Brain pericyte (primary cell): Measurements from ENCODE around the gene SNPH.

Source experiments
- DNase-seq: peaks from one replicate; pipeline ENCODE4 v3.0.0-alpha.2; 2012; ENCODE audit warnings: low read depth, low spot score

The SNPH gene

GRCh38 chr20:1324598-1325172, 58.6 kb downstream of the SNPH start:
- no peak for DNase-seq

- DNase-seq = peak; percentile 80
These were observed 59.3 kb downstream of the SNPH start for GRCh38 chr20:1325173-1326030.

- DNase-seq = no peak
These were observed 60.2 kb downstream of the SNPH start for GRCh38 chr20:1326031-1326930.

GRCh38 chr20:1327241-1327653, 61.2 kb downstream of the SNPH start:
- DNase-seq = no peak

GRCh38 chr20:1327827-1328679, 62.0 kb downstream of the SNPH start:
- no peak for DNase-seq

- no peak for DNase-seq
These were observed 62.7 kb downstream of the SNPH start, which contains the start of gene SDCBP2 for GRCh38 chr20:1328680-1329330. Gene SDCBP2, minus strand, starts transcription at chr20:1329139. Its CDS starts 8,723 bp downstream, at chr20:1320416.

- DNase-seq = no peak
These were observed 64.2 kb downstream of the SNPH start for GRCh38 chr20:1330075-1330830.

GRCh38 chr20:1331101-1331500, 65.0 kb downstream of the SNPH start:
- no peak for DNase-seq

GRCh38 chr20:1331801-1332453, 65.8 kb downstream of the SNPH start:
- no peak for DNase-seq

GRCh38 chr20:1332749-1333300, 66.7 kb downstream of the SNPH start:
- DNase-seq = no peak

GRCh38 chr20:1333462-1334369, 67.6 kb downstream of the SNPH start:
- DNase-seq = no peak

GRCh38 chr20:1334370-1334731, 68.3 kb downstream of the SNPH start:
- DNase-seq = no peak

- DNase-seq = no peak
These were observed 68.7 kb downstream of the SNPH start for GRCh38 chr20:1334761-1335160.

GRCh38 chr20:1335961-1336698, 70.0 kb downstream of the SNPH start:
- DNase-seq = no peak

GRCh38 chr20:1336699-1337367, 70.7 kb downstream of the SNPH start:
- DNase-seq = no peak

GRCh38 chr20:1337441-1337840, 71.3 kb downstream of the SNPH start:
- DNase-seq = no peak

- no peak for DNase-seq
These were observed 72.0 kb downstream of the SNPH start for GRCh38 chr20:1338096-1338495.
